ENCODE measurements around the gene MMAA.
"Not testable (repeated sequence)": the region's sequence is repeated elsewhere in the genome, so short reads cannot be mapped to it uniquely, and the experiment has no call there.

The MMAA gene

GRCh38 chr4:145618932-145619638 lies at the start of gene MMAA:
Gene MMAA (plus strand): TSS chr4:145619385. CDS start chr4:145639140, 19,755 bp downstream.
- DNase-seq (ENCODE audit: insufficient read length, low spot score) (peak; percentile 69), FAIRE-seq (no peak)

GRCh38 chr4:145574546-145574945 lies 44.6 kb upstream of the MMAA start:
- DNase-seq (ENCODE audit: insufficient read length, low spot score); FAIRE-seq: not testable (repeated sequence)

GRCh38 chr4:145580906-145581305 lies 38.3 kb upstream of the MMAA start:
- DNase-seq (ENCODE audit: insufficient read length, low spot score) = no peak
- no peak for FAIRE-seq

- FAIRE-seq (no peak), DNase-seq (ENCODE audit: insufficient read length, low spot score) (no peak)
These were observed 35.8 kb upstream of the MMAA start for GRCh38 chr4:145583191-145584055.

- no peak for DNase-seq (ENCODE audit: insufficient read length, low spot score)
- FAIRE-seq = no peak
These were observed 32.0 kb upstream of the MMAA start for GRCh38 chr4:145587088-145587754.

- not testable (repeated sequence) for DNase-seq (ENCODE audit: insufficient read length, low spot score); FAIRE-seq
These were observed 29.8 kb upstream of the MMAA start for GRCh38 chr4:145589381-145589780.

GRCh38 chr4:145589916-145590702 lies 29.1 kb upstream of the MMAA start:
- DNase-seq (ENCODE audit: insufficient read length, low spot score) (no peak), FAIRE-seq (no peak)

GRCh38 chr4:145602129-145602760 lies 16.9 kb upstream of the MMAA start:
- FAIRE-seq (no peak), DNase-seq (ENCODE audit: insufficient read length, low spot score) (no peak)

- no peak for DNase-seq (ENCODE audit: insufficient read length, low spot score)
- no peak for FAIRE-seq
These were observed 13.2 kb upstream of the MMAA start for GRCh38 chr4:145605941-145606340.

- no peak for DNase-seq (ENCODE audit: insufficient read length, low spot score)
- peak; percentile 98 for FAIRE-seq
These were observed 9.4 kb upstream of the MMAA start for GRCh38 chr4:145609481-145610427.

GRCh38 chr4:145613566-145614232 lies 5.5 kb upstream of the MMAA start:
- DNase-seq (ENCODE audit: insufficient read length, low spot score) (no peak), FAIRE-seq (peak; percentile 88)

GRCh38 chr4:145614233-145614610 lies 5.0 kb upstream of the MMAA start:
- DNase-seq (ENCODE audit: insufficient read length, low spot score) (no peak), FAIRE-seq (no peak)

GRCh38 chr4:145618210-145618931 lies 814 bp upstream of the MMAA start:
- DNase-seq (ENCODE audit: insufficient read length, low spot score) (no peak), FAIRE-seq (no peak)

GRCh38 chr4:145619639-145619996 lies 433 bp downstream of the MMAA start:
- FAIRE-seq (peak; percentile 98), DNase-seq (ENCODE audit: insufficient read length, low spot score) (no peak)

- DNase-seq (ENCODE audit: insufficient read length, low spot score) = not testable (repeated sequence)
- peak; percentile 23 for FAIRE-seq
These were observed 2.9 kb downstream of the MMAA start for GRCh38 chr4:145622067-145622466.

- DNase-seq (ENCODE audit: insufficient read length, low spot score) = no peak
- peak; percentile 96 for FAIRE-seq
These were observed 4.6 kb downstream of the MMAA start for GRCh38 chr4:145623831-145624230.

GRCh38 chr4:145625677-145626622 lies 6.8 kb downstream of the MMAA start:
- DNase-seq (ENCODE audit: insufficient read length, low spot score) (no peak), FAIRE-seq (peak; percentile 92)

Measured in GM19239 (cell line).